K562 (cell line): ENCODE results near the gene OSBPL10. TPM values are rescaled to one million over a fixed set of nuclear protein-coding genes. Genes with fewer than 3 reads are reported as not detected.

Experiments
- ATAC-seq: fragments of 200-7000 bp; cut with Tn5 transposase; 3 replicates; pipeline ENCODE4 v1.9.1; 2020; ENCODE audit warnings: moderate library complexity
- BruUV-seq: library from RNA; stranded (reverse); fragments of 400-500 nt; replicated peaks from 2 replicates; lab custom pipeline; 2021; lab: Mats Ljungman, UMichigan
- CTCF ChIA-PET: fragments of 300-600 bp; formaldehyde crosslinking; extraction: SDS; loops from one replicate; lab custom pipeline; 2021; ENCODE audit warnings: low intra/inter-chr PET ratio; lab: Yijun Ruan, JAX
- POLR2A ChIA-PET: fragments of 300-600, 350-650 bp; sonication (Branson Sonifier 250); formaldehyde crosslinking; extraction: SDS; loops from one replicate; lab custom pipeline; 2021; ENCODE audit warnings: antibody characterized with exemption, inconsistent platforms; lab: Yijun Ruan, JAX
- DNase-seq, 4 experiments: peaks; one replicate each; pipeline versions ENCODE4 v3.0.0 to v3.0.0-alpha.2; 2011 to 2018; ENCODE audit warnings: low spot score in 3 of 4, mixed read lengths in 3 of 4; ENCODE audit errors: extremely low read depth in 1 of 4
- FAIRE-seq: peaks from 2 replicates; lab custom pipeline; 2011; peaks lifted over from hg19 to GRCh38; lab: Jason Lieb, UNC
- H2AFZ ChIP-seq: 2 replicates; pipeline ENCODE4 v1.6.0; 2011; ENCODE audit warnings: low read depth, low read length, control low read depth, inconsistent platforms
- H3K27ac ChIP-seq: fragments of 200-600 bp; 3 replicates; pipeline ENCODE4 v1.8.0; 2011; ENCODE audit warnings: low read depth, mild to moderate bottlenecking, control low read depth, inconsistent platforms, low read length, moderate library complexity, mixed read lengths; ENCODE audit errors: extremely low read depth
- H3K27me3 ChIP-seq, 2 experiments: fragments of 300-600 bp in 1 of 2; 2 replicates in 1 of 2; 3 replicates in 1 of 2; pipeline versions ENCODE4 v1.6.0 to v1.8.0; 2011; ENCODE audit warnings: inconsistent platforms in 2 of 2, low read length in 2 of 2, mild to moderate bottlenecking in 1 of 2, mixed read lengths in 1 of 2, moderate library complexity in 1 of 2; ENCODE audit not compliant: control insufficient read depth in 2 of 2, insufficient read depth in 2 of 2
- H3K36me3 ChIP-seq: fragments of 300-600 bp; 3 replicates; pipeline ENCODE4 v1.8.0; 2011; ENCODE audit warnings: mild to moderate bottlenecking, low read length, inconsistent platforms; ENCODE audit not compliant: control insufficient read depth, insufficient read depth
- H3K4me1 ChIP-seq, 2 experiments: fragments of 200-600 bp in 1 of 2; replicated peaks in 1 of 2; 2 replicates in 1 of 2; 3 replicates in 1 of 2; pipeline versions ENCODE4 v1.5.1 to v1.8.0; 2011; ENCODE audit warnings: inconsistent platforms in 2 of 2, low read length in 2 of 2, mild to moderate bottlenecking in 1 of 2, mixed read lengths in 1 of 2, moderate library complexity in 1 of 2; ENCODE audit not compliant: control insufficient read depth in 2 of 2, insufficient read depth in 2 of 2
- H3K4me2 ChIP-seq: 2 replicates; pipeline ENCODE4 v1.6.1; 2011; ENCODE audit warnings: low read length, control low read depth, inconsistent platforms, mixed read lengths; ENCODE audit not compliant: insufficient read depth
- H3K4me3 ChIP-seq: fragments of 200-600 bp; sonication (generic), shearing (Covaris generic); 2 replicates; pipeline ENCODE4 v1.5.1; 2016; ENCODE audit warnings: control low read depth, inconsistent platforms
- H3K79me2 ChIP-seq: fragments of 200-600 bp; 3 replicates; pipeline ENCODE4 v1.8.0; 2011; ENCODE audit warnings: low read length, inconsistent platforms; ENCODE audit not compliant: control insufficient read depth, insufficient read depth
- H3K9ac ChIP-seq, 2 experiments: 2 replicates each; pipeline versions ENCODE4 v1.6.0 to v1.6.1; 2011; ENCODE audit warnings: low read depth in 2 of 2, low read length in 2 of 2, control low read depth in 1 of 2, inconsistent platforms in 1 of 2, mild to moderate bottlenecking in 1 of 2, mixed read lengths in 1 of 2; ENCODE audit not compliant: insufficient read depth in 1 of 2
- H3K9me1 ChIP-seq: one replicate; pipeline ENCODE4 v1.6.0; 2011; ENCODE audit warnings: inconsistent platforms, mild to moderate bottlenecking, low read length, moderate library complexity; ENCODE audit not compliant: control insufficient read depth, insufficient read depth
- H3K9me3 ChIP-seq: replicated peaks from 2 replicates; pipeline ENCODE4 v1.5.1; 2011; ENCODE audit warnings: low read depth, low read length, inconsistent platforms; ENCODE audit not compliant: control insufficient read depth, insufficient read depth
- H4K20me1 ChIP-seq: replicated peaks from 2 replicates; pipeline ENCODE4 v1.6.1; 2011; ENCODE audit warnings: low read length, inconsistent platforms, mixed read lengths; ENCODE audit not compliant: control insufficient read depth, insufficient read depth
- BCL6 ChIP-seq: fragments of 250-450 bp; sonication (Bioruptor Pico); IDR thresholded peaks from 2 replicates; pipeline ENCODE4 v1.4.0; 2020
- CBX2 ChIP-seq: fragments of 200-600 bp; sonication (generic); IDR thresholded peaks from one replicate; pipeline ENCODE4 v1.6.1; 2012; ENCODE audit warnings: mild to moderate bottlenecking, low read length, inconsistent platforms; ENCODE audit not compliant: insufficient read depth, poor library complexity, severe bottlenecking
- E4F1 ChIP-seq: fragments of 250-450 bp; sonication (Bioruptor Pico); IDR thresholded peaks from 2 replicates; pipeline ENCODE4 v1.5.0; 2021; ENCODE audit warnings: mild to moderate bottlenecking, borderline replicate concordance
- ID3 ChIP-seq, 2 experiments: fragments of 250-450 bp in 1 of 2; fragments of 450-650 bp in 1 of 2; sonication (Bioruptor Pico) in 1 of 2; IDR thresholded peaks; 2 replicates each; pipeline versions ENCODE4 v1.6.1 to v1.8.0; 2016 to 2021; ENCODE audit warnings: mild to moderate bottlenecking in 2 of 2, moderate library complexity in 2 of 2, missing compliant biosample characterization in 1 of 2, missing genetic modification characterization in 1 of 2
- IRF1 ChIP-seq: sonication (generic); formaldehyde crosslinking; IDR thresholded peaks from 2 replicates; pipeline ENCODE4 v1.8.0; 2022; ENCODE audit warnings: missing genetic modification reagents, mild to moderate bottlenecking, borderline replicate concordance
- PHF21A ChIP-seq: fragments of 450-650 bp; IDR thresholded peaks from 2 replicates; pipeline ENCODE4 v1.6.1; 2017; ENCODE audit warnings: low read depth, borderline replicate concordance
- POLR2AphosphoS2 ChIP-seq: IDR thresholded peaks from 2 replicates; pipeline ENCODE4 v1.6.1; 2012; ENCODE audit warnings: low read length, improper control_type of control experiment
- SAP30 ChIP-seq: fragments of 200-600 bp; sonication (generic); IDR thresholded peaks from 2 replicates; pipeline ENCODE4 v1.6.1; 2012; ENCODE audit warnings: borderline replicate concordance, low read depth, mild to moderate bottlenecking, moderate library complexity, low read length, control low read depth, inconsistent platforms; ENCODE audit not compliant: insufficient read depth, poor library complexity, severe bottlenecking
- SMAD2 ChIP-seq: fragments of 150-350 bp; IDR thresholded peaks from 2 replicates; pipeline ENCODE4 v1.6.1; 2014; ENCODE audit warnings: low read depth, mild to moderate bottlenecking, low read length
- TEAD2 ChIP-seq: fragments of 450-650 bp; IDR thresholded peaks from 2 replicates; pipeline ENCODE4 v1.6.1; 2016; ENCODE audit warnings: missing genetic modification characterization, control low read depth, missing compliant biosample characterization
- TFE3 ChIP-seq: fragments of 450-650 bp; formaldehyde crosslinking; IDR thresholded peaks from 2 replicates; pipeline ENCODE4 v1.4.0; 2020; ENCODE audit warnings: mild to moderate bottlenecking, mixed read lengths
- TSC22D4 ChIP-seq: fragments of 450-650 bp; IDR thresholded peaks from 2 replicates; pipeline ENCODE4 v1.6.1; 2016; ENCODE audit warnings: missing genetic modification characterization, missing biosample characterization, control low read depth
- YBX1 ChIP-seq: fragments of 450-650 bp; IDR thresholded peaks from 2 replicates; pipeline ENCODE4 v1.7.1; 2016; ENCODE audit warnings: mild to moderate bottlenecking
- ZBTB34 ChIP-seq: fragments of 250-450 bp; sonication (Bioruptor Pico); IDR thresholded peaks from 2 replicates; pipeline ENCODE4 v1.8.0; 2021; ENCODE audit warnings: mild to moderate bottlenecking, moderate library complexity
- ZNF79 ChIP-seq: fragments of 250-450 bp; sonication (Bioruptor Pico); IDR thresholded peaks from 2 replicates; pipeline ENCODE4 v1.4.0; 2020; ENCODE audit warnings: low read depth, mild to moderate bottlenecking, moderate library complexity
- WGBS: fragments of 100-300 bp; shearing (Covaris generic); methylation state at CpG from one replicate; pipeline ENCODE4 v1.1.6; 2016; ENCODE audit warnings: low coverage, mixed read lengths; ENCODE audit not compliant: insufficient coverage; ENCODE audit errors: missing lambda C conversion rate; 5-methylcytosine and 5-hydroxymethylcytosine counted together
- in situ Hi-C: fragments of 300-500 bp; cut with MboI; formaldehyde crosslinking; loops from 4 replicates; pipeline ENCODE4 v1.15.0; 2018; ENCODE audit warnings: inconsistent platforms, mixed read lengths
- intact Hi-C: fragments of 100-400 bp; cut with micrococcal nuclease; formaldehyde crosslinking; loops from 2 replicates; pipeline ENCODE4 v1.14.2; 2022
- polyA plus RNA-seq, 8 experiments: library from polyadenylated mRNA; depleted of rRNA in 4 of 8; stranded (reverse) in 5 of 8; unstranded in 3 of 8; fragments of >200 nt; fragmentation: Nextera tagmentation in 2 of 8; fragmentation: Illumina TruSeq in 1 of 8; extraction: Ambion mirVana in 2 of 8; extraction: Trizol in 1 of 8; gene quantifications; 2 replicates each; pipeline versions ENCODE4 v1.2.1 to v1.2.3, GENCODE V29; 2011 to 2014; ENCODE audit warnings: inconsistent platforms in 1 of 8, missing spikeins in 1 of 8
- total RNA-seq, 7 experiments: library from RNA; depleted of rRNA in 6 of 7; stranded (reverse); fragments of >200 nt in 6 of 7; fragmentation: Illumina TruSeq in 2 of 7; extraction: Trizol in 2 of 7; gene quantifications; 2 replicates each; pipeline versions ENCODE4 v1.2.1 to v1.2.3, GENCODE V29; 2011 to 2021; ENCODE audit warnings: low replicate concordance in 1 of 7

Gene OSBPL10
- total and polyA plus RNA-seq, 9 of the 15 experiments (the other 6 are each of a cell fraction or from before 2014, with no cell fraction given), result 0.03 to 0.19 (median 0.14) TPM; not detected in 2

- no peaks in the 10 kb centered on the region for H3K9me1 ChIP-seq
- intact Hi-C loops (no loop called here), in situ Hi-C loops (no loop called here)
- H3K4me2 ChIP-seq, result no peak overlapping the region
- H3K4me3 ChIP-seq, result no peak overlapping the region
- ATAC-seq, result no peak
- CTCF ChIA-PET, result interaction anchor here (0.6 kb wide), 1 partner anchor 65 kb away, joined by 3 read pairs; no protein-coding TSS in a partner anchor
- no peaks in the 10 kb centered on the region for H3K4me1 ChIP-seq
- H3K79me2 ChIP-seq, result no peaks in the 10 kb centered on the region
- H3K9me3 ChIP-seq, result no peaks in the 10 kb centered on the region
- 0% methylated on average over 2 of the region's 2 CpGs for WGBS
- no peak overlapping the region for H2AFZ ChIP-seq
- BruUV-seq, result no TSS peak
- no peaks in the 10 kb centered on the region for H3K36me3 ChIP-seq
- peaks cover 0 to 2% of the 10 kb centered on the region in 2 experiments; a peak in 1 of 5 replicates for H3K27me3 ChIP-seq
- no peaks in the 10 kb centered on the region; the same call in 1 of the 2 replicates for H4K20me1 ChIP-seq
- no peak overlapping the region for H3K27ac ChIP-seq
- no peak for DNase-seq
- POLR2A ChIA-PET, result no interaction called here
- H3K9ac ChIP-seq, result no peak overlapping the region
- no peak for FAIRE-seq
- TF ChIP-seq PHF21A (no peak), CBX2 (no peak), ID3 (CRISPR knock-in tag; IDR thresholded peaks at IDR 0.05) (no peak), ID3 (tag; IDR thresholded peaks at IDR 0.05) (no peak), ZBTB34 (CRISPR knock-in tag) (no peak), E4F1 (no peak), POLR2AphosphoS2 (no peak), BCL6 (CRISPR knock-in tag) (no peak), IRF1 (CRISPR knock-in tag) (no peak), TEAD2 (tag) (no peak), SMAD2 (no peak), TFE3 (CRISPR knock-in tag) (no peak), TSC22D4 (no peak), ZNF79 (CRISPR knock-in tag) (no peak), YBX1 (no peak), SAP30 (no peak)
These were observed 21.8 kb downstream of the OSBPL10 start for GRCh38 chr3:31959251-31959650.
